Astrocyte (in vitro differentiated cells and primary cell): ENCODE measurements around the gene TANGO2. TPM values are rescaled to one million over a fixed set of nuclear protein-coding genes. Genes with fewer than 3 reads are reported as not detected.
A peak's percentile ranks its signal among the peaks of the same experiment; 100 is the strongest.

Experiments
- DNase-seq: peaks from one replicate; pipeline ENCODE4 v3.0.0-alpha.2; 2010; ENCODE audit warnings: low read depth
- FAIRE-seq: peaks from 2 replicates; lab custom pipeline; 2011; peaks lifted over from hg19 to GRCh38; lab: Jason Lieb, UNC
- H2AFZ ChIP-seq: 2 replicates; pipeline ENCODE4 v1.6.0; 2012; ENCODE audit warnings: low read depth, low read length, inconsistent platforms
- H3K27ac ChIP-seq: 2 replicates; pipeline ENCODE4 v1.5.1; 2011; ENCODE audit warnings: low read depth, low read length, inconsistent platforms
- H3K27me3 ChIP-seq: 2 replicates; pipeline ENCODE4 v1.6.0; 2011; ENCODE audit warnings: low read length, inconsistent platforms; ENCODE audit not compliant: insufficient read depth
- H3K36me3 ChIP-seq: 2 replicates; pipeline ENCODE4 v1.5.1; 2011; ENCODE audit warnings: low read length, inconsistent platforms; ENCODE audit not compliant: insufficient read depth
- H3K4me1 ChIP-seq: 2 replicates; pipeline ENCODE4 v1.5.1; 2011; ENCODE audit warnings: low read length, inconsistent platforms; ENCODE audit not compliant: insufficient read depth
- H3K4me2 ChIP-seq: 2 replicates; pipeline ENCODE4 v1.6.0; 2012; ENCODE audit warnings: low read length, inconsistent platforms
- H3K4me3 ChIP-seq: 2 replicates; pipeline ENCODE4 v1.5.1; 2011; ENCODE audit warnings: low read depth, mild to moderate bottlenecking, low read length, inconsistent platforms; ENCODE audit not compliant: insufficient read depth
- H3K79me2 ChIP-seq: 2 replicates; pipeline ENCODE4 v1.6.0; 2012; ENCODE audit warnings: mild to moderate bottlenecking, low read length, inconsistent platforms; ENCODE audit not compliant: insufficient read depth
- H3K9ac ChIP-seq: 2 replicates; pipeline ENCODE4 v1.6.0; 2012; ENCODE audit warnings: mild to moderate bottlenecking, low read length, inconsistent platforms
- H3K9me3 ChIP-seq: 2 replicates; pipeline ENCODE4 v1.5.1; 2012; ENCODE audit warnings: low read depth, mild to moderate bottlenecking, low read length, inconsistent platforms; ENCODE audit not compliant: insufficient read depth
- H4K20me1 ChIP-seq: 2 replicates; pipeline ENCODE4 v1.6.0; 2012; ENCODE audit warnings: low read length, inconsistent platforms; ENCODE audit not compliant: insufficient read depth
- H3K27ac Mint-ChIP-seq: one replicate; pipeline ENCODE4 v1.8.0; 2021; ENCODE audit warnings: mild to moderate bottlenecking, mixed read lengths; ENCODE audit not compliant: unreplicated experiment
- H3K27me3 Mint-ChIP-seq: one replicate; pipeline ENCODE4 v1.8.0; 2021; ENCODE audit warnings: low read depth, mixed read lengths; ENCODE audit not compliant: unreplicated experiment
- H3K36me3 Mint-ChIP-seq: one replicate; pipeline ENCODE4 v1.8.0; 2021; ENCODE audit warnings: low read depth, mixed read lengths; ENCODE audit not compliant: unreplicated experiment
- H3K4me1 Mint-ChIP-seq: one replicate; pipeline ENCODE4 v1.8.0; 2021; ENCODE audit warnings: low read depth, mixed read lengths; ENCODE audit not compliant: unreplicated experiment
- H3K4me3 Mint-ChIP-seq: one replicate; pipeline ENCODE4 v1.8.0; 2021; ENCODE audit warnings: mild to moderate bottlenecking, moderate library complexity, mixed read lengths; ENCODE audit not compliant: unreplicated experiment
- H3K9me3 Mint-ChIP-seq: one replicate; pipeline ENCODE4 v1.8.0; 2021; ENCODE audit warnings: mild to moderate bottlenecking, mixed read lengths; ENCODE audit not compliant: unreplicated experiment
- CTCF ChIP-seq: IDR thresholded peaks from 2 replicates; pipeline ENCODE4 v1.5.1; 2011; ENCODE audit warnings: low read depth, mild to moderate bottlenecking, inconsistent platforms, low read length, moderate library complexity; ENCODE audit not compliant: insufficient read depth
- EZH2 ChIP-seq: IDR thresholded peaks from 2 replicates; pipeline ENCODE4 v1.6.1; 2012; ENCODE audit warnings: mild to moderate bottlenecking, low read length, inconsistent platforms; ENCODE audit not compliant: insufficient read depth
- total RNA-seq: library from RNA; stranded (reverse); gene quantifications from 2 replicates; pipeline ENCODE4 v1.2.1, GENCODE V29; 2021

The TANGO2 gene
- total RNA-seq, 1 donor from 2014 or later, result 28.0 TPM

GRCh38 chr22:19981171-19981960 is 39.5 kb upstream of the TANGO2 start:
- no peak overlapping the region for H3K4me3 Mint-ChIP-seq
- Histone ChIP-seq H3K9ac (no peak overlapping the region), H3K79me2 (peaks cover 21% of the 10 kb centered on the region)

GRCh38 chr22:19981961-19982920 is 38.7 kb upstream of the TANGO2 start:
- Mint-ChIP-seq H3K36me3 (peaks cover 2% of the 10 kb centered on the region), H3K4me3 (no peak overlapping the region), H3K4me1 (peaks cover 11% of the 10 kb centered on the region), H3K27ac (no peak overlapping the region), H3K27me3 (no peaks in the 10 kb centered on the region), H3K9me3 (no peaks in the 10 kb centered on the region)
- Histone ChIP-seq H3K4me3 (no peak overlapping the region), H3K79me2 (peaks cover 21% of the 10 kb centered on the region), H2AFZ (no peak overlapping the region), H3K9me3 (no peaks in the 10 kb centered on the region), H3K4me1 (peaks cover 27% of the 10 kb centered on the region), H3K9ac (no peak overlapping the region), H4K20me1 (peaks cover 30% of the 10 kb centered on the region), H3K27me3 (no peaks in the 10 kb centered on the region), H3K4me2 (no peak overlapping the region), H3K27ac (no peak overlapping the region), H3K36me3 (no peaks in the 10 kb centered on the region)
- DNase-seq (no peak), FAIRE-seq (no peak)
- no peak for TF ChIP-seq EZH2
- no peak for TF ChIP-seq CTCF

More at GRCh38 chr22:19981171-19981960, 39.5 kb upstream of the TANGO2 start:
- no peak for TF ChIP-seq EZH2
- Histone ChIP-seq H3K4me3 (no peak overlapping the region), H3K27ac (no peak overlapping the region), H3K27me3 (no peaks in the 10 kb centered on the region), H3K9me3 (no peaks in the 10 kb centered on the region), H2AFZ (no peak overlapping the region), H4K20me1 (peaks cover 30% of the 10 kb centered on the region), H3K36me3 (no peaks in the 10 kb centered on the region), H3K4me1 (peaks cover 24% of the 10 kb centered on the region), H3K4me2 (no peak overlapping the region)
- H3K27me3 Mint-ChIP-seq, result no peaks in the 10 kb centered on the region
- DNase-seq (no peak), FAIRE-seq (no peak)
- H3K9me3 Mint-ChIP-seq, result no peaks in the 10 kb centered on the region
- peaks cover 11% of the 10 kb centered on the region for H3K4me1 Mint-ChIP-seq
- peaks cover 2% of the 10 kb centered on the region for H3K36me3 Mint-ChIP-seq
- no peak overlapping the region for H3K27ac Mint-ChIP-seq

GRCh38 chr22:19982991-19983578 is 37.8 kb upstream of the TANGO2 start:
- Mint-ChIP-seq H3K4me3 (no peak overlapping the region), H3K36me3 (peaks cover 2% of the 10 kb centered on the region)

More at GRCh38 chr22:19982991-19983578, 37.8 kb upstream of the TANGO2 start:
- Histone ChIP-seq H3K4me2 (no peak overlapping the region), H3K4me1 (peaks cover 27% of the 10 kb centered on the region), H3K27me3 (no peaks in the 10 kb centered on the region), H3K9ac (peak overlapping the region; percentile 71), H3K9me3 (no peaks in the 10 kb centered on the region), H3K4me3 (no peak overlapping the region), H3K36me3 (no peaks in the 10 kb centered on the region), H3K27ac (no peak overlapping the region), H2AFZ (no peak overlapping the region), H4K20me1 (peaks cover 30% of the 10 kb centered on the region), H3K79me2 (peaks cover 21% of the 10 kb centered on the region)
- no peak for DNase-seq
- no peaks in the 10 kb centered on the region for H3K27me3 Mint-ChIP-seq
- no peak for FAIRE-seq
- TF ChIP-seq CTCF (no peak), EZH2 (no peak)
- H3K4me1 Mint-ChIP-seq, result peaks cover 11% of the 10 kb centered on the region
- no peak overlapping the region for H3K27ac Mint-ChIP-seq
- no peaks in the 10 kb centered on the region for H3K9me3 Mint-ChIP-seq
